Colonic mucosa (tissue), 4 donors: ENCODE data around the gene AZIN2. TPM values are rescaled to one million over a fixed set of nuclear protein-coding genes. Genes with fewer than 3 reads are reported as not detected.

ENCODE experiments used
- DNase-seq: peaks from one replicate; pipeline ENCODE4 v3.0.0-alpha.2; 2020
- H3K27ac ChIP-seq: fragments of 200-600 bp; one replicate; pipeline ENCODE4 v1.8.0; 2021
- H3K27me3 ChIP-seq: fragments of 200-600 bp; one replicate; pipeline ENCODE4 v1.8.0; 2021
- H3K36me3 ChIP-seq: fragments of 200-600 bp; one replicate; pipeline ENCODE4 v1.8.0; 2021
- H3K4me1 ChIP-seq: fragments of 200-600 bp; one replicate; pipeline ENCODE4 v1.8.0; 2021; ENCODE audit warnings: mild to moderate bottlenecking
- H3K4me3 ChIP-seq: fragments of 200-600 bp; one replicate; pipeline ENCODE4 v1.8.0; 2021
- H3K9ac ChIP-seq, 2 donors: one replicate each; pipeline ENCODE4 v1.7.0; 2013; ENCODE audit warnings: control low read depth in 2 of 2, low read depth in 2 of 2, low read length in 2 of 2
- H3K9me3 ChIP-seq: fragments of 200-600 bp; one replicate; pipeline ENCODE4 v1.8.0; 2021
- intact Hi-C: fragments of 100-400 bp; cut with DNase I; formaldehyde crosslinking; loops from one replicate; pipeline ENCODE4 v1.14.1; 2022
- total RNA-seq, 2 donors: library from RNA; stranded (reverse); fragmentation: NEBNext Ultra II Directional in 1 of 2; extraction: Animal tissue kit (Norgen Biotek cat#: 25700) in 1 of 2; gene quantifications; one replicate each; pipeline ENCODE4 v1.2.1, GENCODE V29; 2021
- TF ChIP-seq, protein P1 (sequence below): fragments of 200-600 bp; IDR thresholded peaks from one replicate; pipeline ENCODE4 v1.8.0; 2022; ENCODE audit warnings: antibody characterized with exemption, mild to moderate bottlenecking
- donor health status: healthy.
- donor health status: DM: no; HTN: no; CAD: no.
- donor health status: DM: no; HTN: no; CAD: no.

AZIN2 gene
- total RNA-seq, 2 donors from 2014 or later: 10.2 to 21.4 TPM

DNA sequence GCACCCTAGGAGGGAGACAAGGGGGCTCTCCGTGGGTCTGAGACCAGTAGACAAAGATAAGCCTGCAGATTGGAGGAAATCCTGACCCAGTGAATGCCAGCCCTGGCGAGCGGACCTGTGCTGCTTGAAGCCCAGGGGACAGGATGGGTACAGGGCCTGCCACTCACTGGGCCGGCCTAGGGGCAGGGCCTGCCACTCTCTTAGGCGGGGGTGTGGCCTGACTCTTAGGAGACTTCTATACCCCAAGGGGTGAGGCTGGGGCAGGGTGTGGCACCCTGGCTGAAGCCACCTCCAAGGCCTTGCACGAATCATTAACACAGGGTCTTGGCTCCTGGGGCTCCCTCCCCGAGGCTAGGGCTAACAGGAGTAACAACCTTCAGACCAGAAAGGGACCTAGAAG is 70.2 kb downstream of the AZIN2 start:
- Histone ChIP-seq H3K27me3 (no peaks in the 10 kb centered on the region), H3K9ac (no peak overlapping the region), H3K27ac (no peak overlapping the region), H3K9me3 (no peaks in the 10 kb centered on the region), H3K4me3 (no peak overlapping the region), H3K36me3 (no peaks in the 10 kb centered on the region), H3K4me1 (no peaks in the 10 kb centered on the region)
- intact Hi-C loops: no loop called here
- DNase-seq: no peak
- TF ChIP-seq, protein P1, sequence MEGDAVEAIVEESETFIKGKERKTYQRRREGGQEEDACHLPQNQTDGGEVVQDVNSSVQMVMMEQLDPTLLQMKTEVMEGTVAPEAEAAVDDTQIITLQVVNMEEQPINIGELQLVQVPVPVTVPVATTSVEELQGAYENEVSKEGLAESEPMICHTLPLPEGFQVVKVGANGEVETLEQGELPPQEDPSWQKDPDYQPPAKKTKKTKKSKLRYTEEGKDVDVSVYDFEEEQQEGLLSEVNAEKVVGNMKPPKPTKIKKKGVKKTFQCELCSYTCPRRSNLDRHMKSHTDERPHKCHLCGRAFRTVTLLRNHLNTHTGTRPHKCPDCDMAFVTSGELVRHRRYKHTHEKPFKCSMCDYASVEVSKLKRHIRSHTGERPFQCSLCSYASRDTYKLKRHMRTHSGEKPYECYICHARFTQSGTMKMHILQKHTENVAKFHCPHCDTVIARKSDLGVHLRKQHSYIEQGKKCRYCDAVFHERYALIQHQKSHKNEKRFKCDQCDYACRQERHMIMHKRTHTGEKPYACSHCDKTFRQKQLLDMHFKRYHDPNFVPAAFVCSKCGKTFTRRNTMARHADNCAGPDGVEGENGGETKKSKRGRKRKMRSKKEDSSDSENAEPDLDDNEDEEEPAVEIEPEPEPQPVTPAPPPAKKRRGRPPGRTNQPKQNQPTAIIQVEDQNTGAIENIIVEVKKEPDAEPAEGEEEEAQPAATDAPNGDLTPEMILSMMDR: no peak

DNA sequence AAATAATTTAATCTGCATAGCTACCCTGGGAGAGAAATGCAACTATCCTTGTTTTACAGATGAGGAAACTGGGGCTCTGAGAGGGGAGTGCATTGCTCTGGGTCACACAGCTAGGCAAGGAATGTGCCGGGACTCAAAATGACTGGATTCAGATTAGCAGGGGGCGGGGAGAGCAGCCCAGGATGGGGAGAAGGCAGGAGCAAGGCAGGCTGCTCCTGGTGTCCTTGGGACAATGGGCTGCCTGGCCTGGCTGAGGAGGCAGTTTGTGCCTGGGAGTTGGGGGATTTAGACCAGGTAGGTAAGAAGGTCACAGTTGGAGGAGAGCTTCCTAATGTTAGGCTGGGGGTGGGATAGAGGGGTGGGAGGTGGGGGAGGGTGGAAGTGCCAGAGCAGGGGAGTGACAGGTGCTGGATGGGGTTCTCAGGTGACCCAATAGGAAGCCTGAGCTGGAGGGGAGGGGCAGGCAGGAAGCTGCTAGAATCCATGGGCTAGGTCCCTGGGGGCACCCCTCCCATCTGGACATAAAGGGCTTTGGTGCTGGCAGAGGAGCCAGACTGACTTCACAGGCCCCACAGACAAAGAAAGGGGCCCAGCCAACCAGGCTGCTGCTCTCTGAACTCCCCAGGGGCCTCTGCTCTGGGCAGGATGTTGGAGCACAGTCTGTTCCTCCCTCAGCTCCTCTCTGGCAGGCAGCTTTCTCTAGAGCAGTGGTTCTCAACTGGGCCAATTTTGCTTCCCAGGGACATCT is 71.9 kb downstream of the AZIN2 start:
- Histone ChIP-seq H3K36me3 (no peaks in the 10 kb centered on the region), H3K4me3 (no peak overlapping the region), H3K27me3 (no peaks in the 10 kb centered on the region), H3K4me1 (no peaks in the 10 kb centered on the region), H3K27ac (no peak overlapping the region), H3K9ac (no peak overlapping the region), H3K9me3 (no peaks in the 10 kb centered on the region)
- intact Hi-C loops: no loop called here
- TF ChIP-seq, protein P1: no peak
- no peak for DNase-seq

DNA sequence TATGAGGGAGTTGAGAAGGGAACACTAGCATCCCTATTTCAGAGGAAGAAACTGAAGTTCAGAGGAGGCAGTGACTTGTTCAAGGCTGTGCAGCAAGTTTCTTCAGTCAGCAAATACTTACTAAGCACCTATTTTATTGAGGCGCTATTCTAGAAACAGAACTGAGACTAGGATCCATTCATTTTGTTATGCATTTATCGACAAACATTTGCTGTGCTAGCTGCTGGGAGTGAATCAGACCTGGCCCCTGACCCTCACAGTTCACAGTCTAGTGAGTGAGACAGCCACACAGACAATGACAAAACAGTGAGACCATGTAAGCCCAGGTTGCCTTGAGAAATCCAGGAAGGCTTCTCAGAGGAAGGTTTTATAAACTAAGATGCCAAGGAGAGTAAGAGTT is 72.7 kb downstream of the AZIN2 start:
- H3K4me1 ChIP-seq: no peaks in the 10 kb centered on the region
- H3K27me3 ChIP-seq: no peaks in the 10 kb centered on the region
- intact Hi-C loops: no loop called here
- no peak overlapping the region for H3K4me3 ChIP-seq
- no peak overlapping the region for H3K9ac ChIP-seq
- DNase-seq: no peak
- no peaks in the 10 kb centered on the region for H3K9me3 ChIP-seq
- H3K36me3 ChIP-seq: no peaks in the 10 kb centered on the region
- H3K27ac ChIP-seq: no peak overlapping the region
- TF ChIP-seq, protein P1: no peak

- TF ChIP-seq, protein P1: no peak
- Histone ChIP-seq H3K9me3 (no peaks in the 10 kb centered on the region), H3K4me3 (no peak overlapping the region)
Measured at GRCh38 chr1:33155877-33156538, 75.1 kb downstream of the AZIN2 start.

GRCh38 chr1:33157131-33157530 is 76.2 kb downstream of the AZIN2 start:
- TF ChIP-seq, protein P1: no peak
- H3K36me3 ChIP-seq: no peaks in the 10 kb centered on the region
- intact Hi-C loops: no loop called here
- H3K4me3 ChIP-seq: no peak overlapping the region
- H3K27me3 ChIP-seq: no peaks in the 10 kb centered on the region
- DNase-seq: no peak
- H3K27ac ChIP-seq: no peak overlapping the region
- no peaks in the 10 kb centered on the region for H3K4me1 ChIP-seq
- no peaks in the 10 kb centered on the region for H3K9me3 ChIP-seq
- no peak overlapping the region for H3K9ac ChIP-seq

More at GRCh38 chr1:33155877-33156538, 75.1 kb downstream of the AZIN2 start:
- Histone ChIP-seq H3K36me3 (no peaks in the 10 kb centered on the region), H3K27me3 (no peaks in the 10 kb centered on the region), H3K4me1 (no peaks in the 10 kb centered on the region), H3K27ac (no peak overlapping the region), H3K9ac (no peak overlapping the region)
- intact Hi-C loops: no loop called here
- DNase-seq: peak; percentile 29
